ENCODE measurements around the gene PKD1. TPM values are rescaled to one million over a fixed set of nuclear protein-coding genes. Genes with fewer than 3 reads are reported as not detected.
"Not testable (repeated sequence)": the region's sequence is repeated elsewhere in the genome, so short reads cannot be mapped to it uniquely, and the experiment has no call there.

The PKD1 gene
- total RNA-seq, 2 donors from 2014 or later: 205 to 349 TPM

DNA sequence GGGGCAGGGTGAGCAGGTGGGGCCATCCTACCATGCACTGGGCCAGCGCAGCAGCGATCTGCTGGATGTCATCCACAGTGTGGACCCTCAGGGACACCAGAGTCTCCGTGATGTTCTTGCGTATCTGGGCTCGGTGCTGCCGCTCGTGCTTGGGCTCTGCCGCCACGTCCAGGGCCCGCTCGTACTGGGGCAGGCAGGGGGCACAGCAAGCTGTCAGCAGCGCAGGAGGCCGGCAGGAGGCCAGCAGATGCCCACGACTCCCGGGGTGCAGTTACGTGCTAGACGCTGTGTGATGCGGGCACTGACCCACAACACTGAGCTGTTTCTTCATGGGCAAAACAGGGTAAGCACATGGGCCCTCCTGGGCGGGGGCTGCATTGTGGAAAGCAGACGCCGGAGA, 30.4 kb downstream of the PKD1 start:
- intact Hi-C loops (cut with DNase I); H3K4me1 ChIP-seq (replicated peaks); DNase-seq (ENCODE audit: low spot score); H3K4me3 ChIP-seq; H3K27ac ChIP-seq; H3K9me3 ChIP-seq; H3K27me3 ChIP-seq (replicated peaks; ENCODE audit: insufficient read depth): not testable (repeated sequence)
- H3K36me3 ChIP-seq: peaks cover 5 to 12% of the 10 kb centered on the region in 2 donors
- WGBS: 94% methylated on average over 19 of the region's 21 CpGs

DNA sequence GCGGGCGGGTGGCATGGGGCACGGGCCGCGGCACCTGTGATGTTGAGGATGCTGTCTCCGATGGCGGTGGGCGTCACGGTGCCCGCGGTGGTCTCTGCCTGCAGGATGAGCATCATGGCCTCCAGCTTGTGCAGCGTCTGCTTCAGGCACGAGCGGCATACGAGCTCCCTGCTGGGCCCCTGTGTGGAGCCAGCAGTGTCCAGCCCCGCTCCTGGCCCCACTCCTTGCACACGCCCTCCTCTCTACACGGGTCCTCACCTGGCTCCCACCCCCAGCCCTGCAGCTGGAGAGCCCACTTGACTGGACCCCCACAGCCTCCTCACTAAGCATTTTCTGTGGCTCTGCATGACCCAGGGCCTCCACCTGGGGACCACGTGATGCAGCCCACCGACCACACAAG, 31.2 kb downstream of the PKD1 start:
- 78% methylated on average over 9 of the region's 20 CpGs for WGBS
- H3K4me1 ChIP-seq (replicated peaks); H3K9me3 ChIP-seq; H3K4me3 ChIP-seq; DNase-seq (ENCODE audit: low spot score); intact Hi-C loops (cut with DNase I); H3K27ac ChIP-seq; H3K27me3 ChIP-seq (replicated peaks; ENCODE audit: insufficient read depth): not testable (repeated sequence)
- H3K36me3 ChIP-seq: peaks cover 5 to 12% of the 10 kb centered on the region in 2 donors

DNA sequence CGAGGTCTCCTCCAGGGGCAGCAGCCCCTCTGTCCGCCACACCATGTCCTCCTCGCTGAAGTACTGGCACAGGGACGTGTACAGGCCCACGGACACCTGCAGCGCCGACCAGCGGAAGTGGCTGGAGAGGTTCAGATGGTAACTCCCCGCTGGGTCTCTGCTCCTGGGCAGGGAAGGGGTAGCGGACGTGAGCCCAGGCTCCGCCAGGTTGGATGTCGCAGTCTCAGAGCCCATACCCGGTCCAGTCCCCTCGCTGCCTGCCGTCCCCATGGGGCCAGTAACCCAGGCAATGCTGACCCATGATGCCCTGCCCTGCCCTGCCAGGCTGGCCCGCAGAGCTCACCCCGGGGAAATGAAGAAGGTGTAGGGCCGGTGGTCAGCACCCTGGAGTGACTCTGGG, 33.2 kb downstream of the PKD1 start:
- no peak for DNase-seq (ENCODE audit: low spot score)
- Histone ChIP-seq H3K4me1 (replicated peaks) (no peaks in the 10 kb centered on the region), H3K27ac (no peak overlapping the region), H3K9me3 (no peaks in the 10 kb centered on the region), H3K27me3 (replicated peaks; ENCODE audit: insufficient read depth) (no peaks in the 10 kb centered on the region), H3K4me3 (no peak overlapping the region), H3K36me3 (peaks cover 0 to 2% of the 10 kb centered on the region in 2 donors)
- TF ChIP-seq, protein P1, sequence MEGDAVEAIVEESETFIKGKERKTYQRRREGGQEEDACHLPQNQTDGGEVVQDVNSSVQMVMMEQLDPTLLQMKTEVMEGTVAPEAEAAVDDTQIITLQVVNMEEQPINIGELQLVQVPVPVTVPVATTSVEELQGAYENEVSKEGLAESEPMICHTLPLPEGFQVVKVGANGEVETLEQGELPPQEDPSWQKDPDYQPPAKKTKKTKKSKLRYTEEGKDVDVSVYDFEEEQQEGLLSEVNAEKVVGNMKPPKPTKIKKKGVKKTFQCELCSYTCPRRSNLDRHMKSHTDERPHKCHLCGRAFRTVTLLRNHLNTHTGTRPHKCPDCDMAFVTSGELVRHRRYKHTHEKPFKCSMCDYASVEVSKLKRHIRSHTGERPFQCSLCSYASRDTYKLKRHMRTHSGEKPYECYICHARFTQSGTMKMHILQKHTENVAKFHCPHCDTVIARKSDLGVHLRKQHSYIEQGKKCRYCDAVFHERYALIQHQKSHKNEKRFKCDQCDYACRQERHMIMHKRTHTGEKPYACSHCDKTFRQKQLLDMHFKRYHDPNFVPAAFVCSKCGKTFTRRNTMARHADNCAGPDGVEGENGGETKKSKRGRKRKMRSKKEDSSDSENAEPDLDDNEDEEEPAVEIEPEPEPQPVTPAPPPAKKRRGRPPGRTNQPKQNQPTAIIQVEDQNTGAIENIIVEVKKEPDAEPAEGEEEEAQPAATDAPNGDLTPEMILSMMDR (IDR thresholded peaks at IDR 0.05): no peak
- TF ChIP-seq POLR2AphosphoS5 (IDR thresholded peaks at IDR 0.05) (no peak), POLR2A (IDR thresholded peaks at IDR 0.05) (no peak)
- intact Hi-C loops (cut with DNase I): no loop called here
- 95% methylated on average over 18 of the region's 19 CpGs for WGBS

DNA sequence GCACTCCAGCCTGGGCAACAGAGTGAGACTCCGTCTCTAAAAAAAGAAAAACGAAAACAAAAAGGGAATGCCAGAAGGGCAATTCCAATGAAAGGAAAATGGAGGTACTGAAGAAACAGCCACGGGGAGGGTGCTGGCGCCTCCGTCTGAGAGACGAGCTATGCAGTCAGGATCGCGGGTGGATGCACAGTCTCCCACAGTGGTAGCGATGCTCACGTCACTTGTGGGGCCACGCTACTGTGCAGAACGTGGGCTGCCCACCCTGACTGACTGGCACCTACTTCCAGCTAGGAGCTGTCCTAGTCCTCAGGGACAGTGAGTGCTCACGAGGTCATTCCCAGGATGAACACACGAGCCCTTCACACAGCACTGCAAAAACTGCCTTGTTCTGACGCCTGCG, 34.1 kb downstream of the PKD1 start:
- intact Hi-C loops (cut with DNase I); H3K36me3 ChIP-seq; H3K4me1 ChIP-seq (replicated peaks); H3K4me3 ChIP-seq; DNase-seq (ENCODE audit: low spot score); H3K9me3 ChIP-seq; H3K27ac ChIP-seq; H3K27me3 ChIP-seq (replicated peaks; ENCODE audit: insufficient read depth): not testable (repeated sequence)
- WGBS: 94% methylated on average over 12 of the region's 16 CpGs

DNA sequence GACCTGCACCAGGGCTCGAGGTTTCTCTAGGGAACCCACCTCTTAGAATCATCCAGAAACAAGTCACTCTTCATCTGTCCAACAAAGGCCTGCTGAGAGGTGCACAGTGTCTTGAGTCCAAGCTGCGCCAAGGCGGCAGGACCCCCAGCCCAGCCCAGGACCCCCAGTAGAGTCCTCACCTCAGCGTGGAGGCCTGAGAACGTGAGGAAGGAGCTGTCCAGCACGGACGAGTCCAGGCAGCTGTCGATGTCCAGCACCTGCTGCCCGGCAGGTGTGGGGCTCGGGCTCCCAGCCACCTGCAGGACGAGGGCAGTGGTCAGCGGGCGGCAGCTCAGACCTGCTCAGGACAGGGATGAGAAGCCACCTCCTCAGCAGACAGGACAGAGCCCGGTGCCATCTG, 38.0 kb downstream of the PKD1 start:
- H3K4me1 ChIP-seq (replicated peaks); H3K4me3 ChIP-seq; H3K9me3 ChIP-seq; intact Hi-C loops (cut with DNase I); H3K27me3 ChIP-seq (replicated peaks; ENCODE audit: insufficient read depth); DNase-seq (ENCODE audit: low spot score); H3K27ac ChIP-seq: not testable (repeated sequence)
- peaks cover 9 to 23% of the 10 kb centered on the region in 2 donors for H3K36me3 ChIP-seq
- WGBS: 92% methylated on average over 5 of the region's 14 CpGs

DNA sequence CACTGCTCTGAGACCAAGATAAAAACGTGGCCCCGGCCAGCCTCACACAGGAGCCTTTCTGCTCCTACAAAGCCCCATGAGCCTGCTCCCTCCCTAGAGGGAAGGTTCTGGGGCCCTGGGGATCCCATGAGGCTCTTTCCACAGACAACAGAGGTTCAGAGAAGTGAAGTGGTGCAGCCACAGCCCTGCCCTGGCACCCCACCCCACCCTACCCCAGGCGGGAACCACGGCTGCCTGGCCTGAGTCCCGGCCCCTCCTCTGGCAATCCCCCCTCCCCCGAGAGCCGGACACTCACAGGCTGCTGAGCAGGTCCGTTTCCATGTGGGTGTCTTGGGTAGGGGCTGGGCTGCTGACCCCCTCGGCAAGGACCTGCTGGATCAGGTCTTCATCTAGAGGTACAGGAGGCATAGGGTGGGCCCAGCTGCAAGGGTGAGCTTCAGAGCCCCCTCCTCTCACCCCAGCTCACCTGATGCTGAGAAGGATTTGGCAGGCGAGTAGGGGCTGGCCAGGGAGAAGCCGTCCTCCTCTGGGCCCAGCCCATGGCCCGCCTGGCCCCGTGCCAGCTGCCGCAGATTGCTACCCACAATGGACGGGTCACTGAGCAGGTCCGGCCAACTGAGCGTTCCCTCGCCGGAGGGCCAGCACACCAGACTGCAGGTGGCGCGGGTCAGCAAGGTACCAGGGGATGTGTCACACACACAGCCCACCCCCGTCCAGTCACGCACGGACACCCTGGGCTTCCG, 38.7 kb downstream of the PKD1 start:
- no peak for DNase-seq (ENCODE audit: low spot score)
- no peaks in the 10 kb centered on the region for H3K9me3 ChIP-seq
- no peak overlapping the region for H3K27ac ChIP-seq
- H3K4me3 ChIP-seq: no peak overlapping the region
- no peaks in the 10 kb centered on the region for H3K27me3 ChIP-seq (replicated peaks; ENCODE audit: insufficient read depth)
- intact Hi-C loops (cut with DNase I): no loop called here
- 68% methylated on average over 25 of the region's 25 CpGs for WGBS
- peaks cover 9 to 27% of the 10 kb centered on the region in 2 donors for H3K36me3 ChIP-seq
- no peak for TF ChIP-seq POLR2AphosphoS5 (IDR thresholded peaks at IDR 0.05)
- TF ChIP-seq, protein P1 (IDR thresholded peaks at IDR 0.05): no peak
- no peak for TF ChIP-seq POLR2A (IDR thresholded peaks at IDR 0.05)
- H3K4me1 ChIP-seq (replicated peaks): peaks cover 5% of the 10 kb centered on the region

DNA sequence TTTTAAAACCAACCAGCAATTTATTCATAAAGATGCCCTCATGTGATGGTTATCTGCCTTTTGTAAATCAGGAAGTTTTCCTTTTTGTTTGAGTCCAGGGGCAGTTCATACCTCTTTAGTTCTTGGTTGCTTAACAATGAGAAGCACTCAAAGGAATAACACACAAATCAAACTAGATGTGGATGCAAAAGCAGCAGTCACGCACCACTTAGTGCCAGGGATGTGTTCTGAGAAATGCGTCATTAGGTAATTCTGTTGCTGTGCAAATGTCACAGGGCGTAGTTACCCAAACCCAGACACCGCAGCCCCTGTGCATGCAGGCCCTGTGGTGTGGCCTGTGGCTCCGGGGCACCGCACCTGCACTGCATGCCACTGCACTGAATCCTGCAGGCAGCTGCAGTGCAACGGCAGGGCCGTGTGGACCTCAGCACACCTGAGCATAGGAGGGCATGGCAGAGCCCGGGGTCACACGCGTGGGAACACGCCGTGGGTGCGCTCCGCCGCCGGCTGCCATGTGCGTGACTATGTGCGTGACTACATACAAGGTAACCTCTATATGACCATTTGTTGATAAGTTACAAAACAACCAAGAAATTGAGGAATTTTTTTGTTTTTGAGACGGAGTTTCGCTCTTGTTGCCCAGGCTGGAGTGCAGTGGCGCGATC, 39.6 kb downstream of the PKD1 start:
- 96% methylated on average over 23 of the region's 23 CpGs for WGBS
- Histone ChIP-seq H3K36me3 (peaks cover 9 to 29% of the 10 kb centered on the region in 2 donors), H3K4me3 (no peak overlapping the region), H3K27me3 (replicated peaks; ENCODE audit: insufficient read depth) (no peaks in the 10 kb centered on the region), H3K9me3 (no peaks in the 10 kb centered on the region), H3K27ac (no peak overlapping the region), H3K4me1 (replicated peaks) (peaks cover 10% of the 10 kb centered on the region)
- TF ChIP-seq POLR2A (IDR thresholded peaks at IDR 0.05): no peak
- no peak for TF ChIP-seq POLR2AphosphoS5 (IDR thresholded peaks at IDR 0.05)
- TF ChIP-seq, protein P1 (IDR thresholded peaks at IDR 0.05): no peak
- DNase-seq (ENCODE audit: low spot score): no peak
- intact Hi-C loops (cut with DNase I): no loop called here
